Endodermal cell (in vitro differentiated cells): ENCODE measurements around the gene MLANA. TPM values are rescaled to one million over a fixed set of nuclear protein-coding genes. Genes with fewer than 3 reads are reported as not detected.

ENCODE experiments used
- DNase-seq: peaks from one replicate; pipeline ENCODE4 v3.0.0-alpha.2; 2017
- H3K27ac ChIP-seq: 2 replicates; pipeline ENCODE4 v1.5.1; 2013; ENCODE audit warnings: mild to moderate bottlenecking, low read depth, low read length, moderate library complexity
- H3K27me3 ChIP-seq: 2 replicates; pipeline ENCODE4 v1.6.1; 2013; ENCODE audit warnings: mild to moderate bottlenecking, low read length, moderate library complexity; ENCODE audit not compliant: insufficient read depth, control insufficient read depth, poor library complexity, severe bottlenecking
- H3K36me3 ChIP-seq: 2 replicates; pipeline ENCODE4 v1.7.0; 2013; ENCODE audit warnings: mild to moderate bottlenecking, low read length, moderate library complexity; ENCODE audit not compliant: control insufficient read depth, insufficient read depth
- H3K4me1 ChIP-seq: one replicate; pipeline ENCODE4 v1.7.0; 2013; ENCODE audit warnings: low read length; ENCODE audit not compliant: control insufficient read depth, insufficient read depth
- H3K4me3 ChIP-seq: 2 replicates; pipeline ENCODE4 v1.5.1; 2013; ENCODE audit warnings: mild to moderate bottlenecking, low read length, moderate library complexity
- H3K9ac ChIP-seq: 2 replicates; pipeline ENCODE4 v1.6.1; 2013; ENCODE audit warnings: mild to moderate bottlenecking, low read length, moderate library complexity; ENCODE audit not compliant: poor library complexity, severe bottlenecking; ENCODE audit errors: extremely low read depth
- H3K9me3 ChIP-seq: 2 replicates; pipeline ENCODE4 v1.6.1; 2013; ENCODE audit warnings: mild to moderate bottlenecking, low read length, moderate library complexity; ENCODE audit not compliant: control insufficient read depth
- H3K27ac Mint-ChIP-seq: 2 replicates; pipeline ENCODE4 v1.8.0; 2020; ENCODE audit warnings: mixed read lengths
- H3K27me3 Mint-ChIP-seq: 2 replicates; pipeline ENCODE4 v1.8.0; 2021; ENCODE audit warnings: mild to moderate bottlenecking, mixed read lengths; ENCODE audit not compliant: insufficient read depth
- H3K36me3 Mint-ChIP-seq: 2 replicates; pipeline ENCODE4 v1.8.0; 2020; ENCODE audit warnings: low read depth, mixed read lengths
- H3K4me1 Mint-ChIP-seq: 2 replicates; pipeline ENCODE4 v1.8.0; 2020; ENCODE audit warnings: mixed read lengths
- H3K4me3 Mint-ChIP-seq: 2 replicates; pipeline ENCODE4 v1.8.0; 2020; ENCODE audit warnings: mild to moderate bottlenecking, moderate library complexity, mixed read lengths
- H3K9me3 Mint-ChIP-seq: 2 replicates; pipeline ENCODE4 v1.8.0; 2020; ENCODE audit warnings: mild to moderate bottlenecking, mixed read lengths
- whole genome bisulfite sequencing, 2 experiments: methylation state at CpG; one replicate each; pipeline versions ENCODE4 v1.1.5 to v1.1.7; 2013; ENCODE audit warnings: missing lambda C conversion rate in 2 of 2, mixed read lengths in 1 of 2; ENCODE audit not compliant: insufficient coverage in 1 of 2, insufficient read length in 1 of 2; 5-methylcytosine and 5-hydroxymethylcytosine counted together
- total RNA-seq, 2 donors: library from RNA; stranded (reverse); fragmentation: NEBNext Ultra II Directional in 1 of 2; extraction: Animal tissue kit (Norgen Biotek cat#: 25700) in 1 of 2; gene quantifications; 2 replicates in 1 of 2; 3 replicates in 1 of 2; pipeline ENCODE4 v1.2.1, GENCODE V29; 2021
- TF ChIP-seq, protein P1 (sequence below): fragments of 200-600 bp; sonication (generic); conservative IDR thresholded peaks from 2 replicates; pipeline ENCODE4 v1.5.0; 2021; ENCODE audit warnings: antibody characterized with exemption, mild to moderate bottlenecking

The MLANA gene
- total RNA-seq, 2 donors from 2014 or later = not detected

GRCh38 chr9:5893134-5893505 is 2.4 kb downstream of the MLANA start:
- Histone ChIP-seq H3K9ac (no peak overlapping the region), H3K36me3 (no peaks in the 10 kb centered on the region), H3K9me3 (no peaks in the 10 kb centered on the region), H3K4me1 (peaks cover 5% of the 10 kb centered on the region), H3K27me3 (no peaks in the 10 kb centered on the region), H3K4me3 (no peak overlapping the region), H3K27ac (no peak overlapping the region)
- Mint-ChIP-seq H3K4me1 (peaks cover 5% of the 10 kb centered on the region), H3K36me3 (no peaks in the 10 kb centered on the region), H3K4me3 (no peak overlapping the region), H3K9me3 (no peaks in the 10 kb centered on the region), H3K27me3 (peaks cover 12% of the 10 kb centered on the region), H3K27ac (no peak overlapping the region)
- DNase-seq = no peak
- WGBS, 2 experiments = 87 to 91% methylated on average over 3 to 4 of the region's 4 CpGs
- TF ChIP-seq, protein P1, sequence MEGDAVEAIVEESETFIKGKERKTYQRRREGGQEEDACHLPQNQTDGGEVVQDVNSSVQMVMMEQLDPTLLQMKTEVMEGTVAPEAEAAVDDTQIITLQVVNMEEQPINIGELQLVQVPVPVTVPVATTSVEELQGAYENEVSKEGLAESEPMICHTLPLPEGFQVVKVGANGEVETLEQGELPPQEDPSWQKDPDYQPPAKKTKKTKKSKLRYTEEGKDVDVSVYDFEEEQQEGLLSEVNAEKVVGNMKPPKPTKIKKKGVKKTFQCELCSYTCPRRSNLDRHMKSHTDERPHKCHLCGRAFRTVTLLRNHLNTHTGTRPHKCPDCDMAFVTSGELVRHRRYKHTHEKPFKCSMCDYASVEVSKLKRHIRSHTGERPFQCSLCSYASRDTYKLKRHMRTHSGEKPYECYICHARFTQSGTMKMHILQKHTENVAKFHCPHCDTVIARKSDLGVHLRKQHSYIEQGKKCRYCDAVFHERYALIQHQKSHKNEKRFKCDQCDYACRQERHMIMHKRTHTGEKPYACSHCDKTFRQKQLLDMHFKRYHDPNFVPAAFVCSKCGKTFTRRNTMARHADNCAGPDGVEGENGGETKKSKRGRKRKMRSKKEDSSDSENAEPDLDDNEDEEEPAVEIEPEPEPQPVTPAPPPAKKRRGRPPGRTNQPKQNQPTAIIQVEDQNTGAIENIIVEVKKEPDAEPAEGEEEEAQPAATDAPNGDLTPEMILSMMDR = no peak

- TF ChIP-seq, protein P1 = no peak
- Histone ChIP-seq H3K9me3 (no peaks in the 10 kb centered on the region), H3K27ac (no peak overlapping the region), H3K36me3 (no peaks in the 10 kb centered on the region), H3K27me3 (no peaks in the 10 kb centered on the region), H3K4me1 (peaks cover 5% of the 10 kb centered on the region), H3K4me3 (no peak overlapping the region), H3K9ac (no peak overlapping the region)
- DNase-seq = no peak
- Mint-ChIP-seq H3K4me1 (peaks cover 5% of the 10 kb centered on the region), H3K4me3 (no peak overlapping the region), H3K27me3 (peaks cover 8% of the 10 kb centered on the region), H3K27ac (no peak overlapping the region), H3K36me3 (no peaks in the 10 kb centered on the region), H3K9me3 (no peaks in the 10 kb centered on the region)
- WGBS, 2 experiments = 87 to 89% methylated on average over 4 to 13 of the region's 13 CpGs
Measured at GRCh38 chr9:5893591-5894236, 3.0 kb downstream of the MLANA start.

- Mint-ChIP-seq H3K4me1 (peaks cover 7% of the 10 kb centered on the region), H3K27me3 (peaks cover 6% of the 10 kb centered on the region), H3K9me3 (no peaks in the 10 kb centered on the region), H3K27ac (no peak overlapping the region), H3K4me3 (no peak overlapping the region), H3K36me3 (no peaks in the 10 kb centered on the region)
- no peaks in the 10 kb centered on the region for H3K36me3 ChIP-seq
- H3K9ac ChIP-seq = no peak overlapping the region
- H3K27ac ChIP-seq = no peak overlapping the region
- peaks cover 5% of the 10 kb centered on the region for H3K4me1 ChIP-seq
- 91 to 100% methylated on average over 3 to 6 of the region's 6 CpGs for WGBS, 2 experiments
- no peaks in the 10 kb centered on the region for H3K27me3 ChIP-seq
- no peaks in the 10 kb centered on the region for H3K9me3 ChIP-seq
- no peak for DNase-seq
- no peak overlapping the region for H3K4me3 ChIP-seq
- TF ChIP-seq, protein P1 = no peak
Measured at GRCh38 chr9:5894237-5894959, 3.7 kb downstream of the MLANA start.
